ENCODE data around the gene TIMM44. TPM values are rescaled to one million over a fixed set of nuclear protein-coding genes. Genes with fewer than 3 reads are reported as not detected.

Gene TIMM44
- total RNA-seq, 1 donor from 2014 or later, result 43.7 TPM

GRCh38 chr19:7928741-7929701 is 14.4 kb downstream of the TIMM44 start:
- Histone ChIP-seq H3K9ac (no peak overlapping the region), H4K20me1 (ENCODE audit: low read depth) (peaks cover 33% of the 10 kb centered on the region), H3K36me3 (no peaks in the 10 kb centered on the region), H3K4me1 (no peaks in the 10 kb centered on the region), H3F3A (ENCODE audit: low read depth) (peaks cover 37% of the 10 kb centered on the region), H2AFZ (replicated peaks) (no peak overlapping the region), H3K79me2 (ENCODE audit: low read depth) (peaks cover 8% of the 10 kb centered on the region), H3K27me3 (no peaks in the 10 kb centered on the region), H3K4me2 (no peak overlapping the region), H3K9me3 (ENCODE audit: low read depth) (no peaks in the 10 kb centered on the region), H3K27ac (no peak overlapping the region), H3K4me3 (no peak overlapping the region)
- DNase-seq (ENCODE audit: low spot score), result peak; percentile 75
- TF ChIP-seq EZH2 (IDR thresholded peaks at IDR 0.05) (no peak), EZH2phosphoT487 (IDR thresholded peaks at IDR 0.05) (no peak), CTCF (IDR thresholded peaks at IDR 0.05) (peak; percentile 53)
- Mint-ChIP-seq H3K4me1 (peaks cover 18% of the 10 kb centered on the region), H3K9me3 (no peaks in the 10 kb centered on the region), H3K4me3 (peak overlapping the region; percentile 80), H3K27me3 (ENCODE audit: insufficient read depth, low read depth) (peaks cover 12% of the 10 kb centered on the region), H3K27ac (peak overlapping the region; percentile 81), H3K36me3 (peaks cover 7% of the 10 kb centered on the region)

DNA sequence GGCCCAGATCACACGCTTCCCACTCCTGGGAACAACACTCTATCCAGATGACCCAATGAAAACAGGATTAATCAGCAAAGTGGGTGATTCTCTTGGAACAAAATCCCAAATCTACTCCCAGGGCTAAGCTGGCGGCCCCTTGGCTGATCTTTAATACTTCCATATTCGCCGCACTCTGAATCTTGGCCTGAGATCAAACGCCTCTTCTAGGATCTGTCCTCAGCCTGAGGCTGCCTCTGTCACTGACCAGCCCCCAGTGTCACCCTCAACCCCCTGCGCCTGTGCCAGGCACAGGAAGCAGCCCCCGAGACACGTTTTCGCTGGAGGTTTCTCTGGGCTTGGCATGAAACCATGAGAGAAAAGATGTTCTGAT is 15.1 kb downstream of the TIMM44 start:
- no peak for DNase-seq (ENCODE audit: low spot score)
- peaks cover 21% of the 10 kb centered on the region for H3K4me1 Mint-ChIP-seq

DNA sequence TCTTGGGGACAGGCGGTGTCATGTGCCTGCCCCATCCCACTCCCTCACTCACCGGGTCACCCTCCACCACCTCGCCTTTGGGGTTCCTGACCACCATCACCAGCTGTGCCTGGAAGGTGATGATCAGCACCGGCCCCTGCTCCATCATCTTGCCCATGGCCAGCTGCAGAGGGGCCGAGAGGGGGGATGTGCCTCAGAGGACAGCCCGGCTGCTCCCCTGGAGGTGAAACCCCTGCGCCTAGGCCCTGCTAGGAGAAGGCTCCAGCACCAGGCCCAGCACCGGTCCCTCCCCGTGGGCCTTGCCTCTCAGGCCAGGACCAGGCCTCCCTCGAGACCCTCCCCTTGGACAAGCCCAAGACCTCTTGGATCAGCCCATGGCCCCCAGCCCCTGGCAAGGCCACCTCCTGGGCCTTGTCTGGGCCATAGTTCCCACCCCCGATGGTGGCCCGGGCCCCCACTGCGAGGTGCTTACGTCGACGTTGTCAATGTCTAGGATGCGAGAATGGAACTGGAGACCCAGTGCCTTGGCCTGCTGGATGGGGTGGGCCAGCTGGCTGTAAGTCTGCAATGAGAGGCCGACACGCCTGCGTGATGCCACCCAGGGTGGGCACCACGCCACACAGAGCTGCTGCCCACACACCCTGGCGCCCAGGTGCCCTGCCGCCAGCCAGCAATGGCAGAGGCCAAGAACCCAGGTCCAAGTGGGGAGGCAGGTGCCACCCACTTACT is 15.7 kb downstream of the TIMM44 start:
- no peak for TF ChIP-seq EZH2 (IDR thresholded peaks at IDR 0.05)
- TF ChIP-seq CTCF (IDR thresholded peaks at IDR 0.05), result no peak
- TF ChIP-seq EZH2phosphoT487 (IDR thresholded peaks at IDR 0.05), result no peak
- Mint-ChIP-seq H3K4me1 (peaks cover 24% of the 10 kb centered on the region), H3K36me3 (peaks cover 7% of the 10 kb centered on the region), H3K4me3 (peak overlapping the region; percentile 80), H3K27ac (peak overlapping the region; percentile 20), H3K9me3 (no peaks in the 10 kb centered on the region), H3K27me3 (ENCODE audit: insufficient read depth, low read depth) (peaks cover 12% of the 10 kb centered on the region)
- H3K9ac ChIP-seq, result no peak overlapping the region
- H2AFZ ChIP-seq (replicated peaks), result no peak overlapping the region
- H3K4me2 ChIP-seq, result no peak overlapping the region
- H3F3A ChIP-seq (ENCODE audit: low read depth), result peaks cover 37% of the 10 kb centered on the region
- no peak overlapping the region for H3K27ac ChIP-seq
- no peaks in the 10 kb centered on the region for H3K4me1 ChIP-seq
- H3K36me3 ChIP-seq, result no peaks in the 10 kb centered on the region
- H4K20me1 ChIP-seq (ENCODE audit: low read depth), result peaks cover 45% of the 10 kb centered on the region
- peaks cover 8% of the 10 kb centered on the region for H3K79me2 ChIP-seq (ENCODE audit: low read depth)
- no peaks in the 10 kb centered on the region for H3K9me3 ChIP-seq (ENCODE audit: low read depth)
- H3K4me3 ChIP-seq, result no peak overlapping the region
- no peak for DNase-seq (ENCODE audit: low spot score)
- no peaks in the 10 kb centered on the region for H3K27me3 ChIP-seq

More for the DNA sequence above, 15.1 kb downstream of the TIMM44 start:
- Mint-ChIP-seq H3K4me3 (peak overlapping the region; percentile 80), H3K36me3 (peaks cover 7% of the 10 kb centered on the region), H3K9me3 (no peaks in the 10 kb centered on the region), H3K27ac (peak overlapping the region; percentile 20), H3K27me3 (ENCODE audit: insufficient read depth, low read depth) (peaks cover 12% of the 10 kb centered on the region)
- H3K27ac ChIP-seq, result no peak overlapping the region
- no peak overlapping the region for H2AFZ ChIP-seq (replicated peaks)
- no peak overlapping the region for H3K9ac ChIP-seq
- no peaks in the 10 kb centered on the region for H3K36me3 ChIP-seq
- H3K4me3 ChIP-seq, result no peak overlapping the region
- H3F3A ChIP-seq (ENCODE audit: low read depth), result peaks cover 37% of the 10 kb centered on the region
- H3K79me2 ChIP-seq (ENCODE audit: low read depth), result peaks cover 8% of the 10 kb centered on the region
- H3K4me1 ChIP-seq, result no peaks in the 10 kb centered on the region
- no peaks in the 10 kb centered on the region for H3K9me3 ChIP-seq (ENCODE audit: low read depth)
- peaks cover 40% of the 10 kb centered on the region for H4K20me1 ChIP-seq (ENCODE audit: low read depth)
- H3K27me3 ChIP-seq, result no peaks in the 10 kb centered on the region
- no peak for TF ChIP-seq CTCF (IDR thresholded peaks at IDR 0.05)
- TF ChIP-seq EZH2 (IDR thresholded peaks at IDR 0.05), result no peak
- TF ChIP-seq EZH2phosphoT487 (IDR thresholded peaks at IDR 0.05), result no peak
- no peak overlapping the region for H3K4me2 ChIP-seq
